ENCODE results near the gene FSTL4. TPM values are rescaled to one million over a fixed set of nuclear protein-coding genes. Genes with fewer than 3 reads are reported as not detected.

FSTL4 gene
- total and polyA plus RNA-seq, 2 of the 4 experiments (the other 2 are of a cell fraction): 0.18 TPM; not detected in 1

- intact Hi-C loops (cut with micrococcal nuclease) (no loop called here), dilution Hi-C loops (cut with HindIII; ENCODE audit: low sequenced_read_pairs, unreplicated experiment) (no loop called here), in situ Hi-C loops (cut with MboI; ENCODE audit: low sequenced_read_pairs) (no loop called here)
- no peak overlapping the region for H2BK15ac ChIP-seq (ENCODE audit: low read depth, low read length)
- H4K91ac ChIP-seq (ENCODE audit: insufficient read depth, low read depth, low read length): no peak overlapping the region
- no peak overlapping the region for H4K5ac ChIP-seq (ENCODE audit: low read depth, low read length)
- H3K4me2 ChIP-seq (ENCODE audit: low read depth, low read length): no peak overlapping the region
- H2AK5ac ChIP-seq (ENCODE audit: low read depth, low read length): no peak overlapping the region
- H3K4me1 ChIP-seq (ENCODE audit: control insufficient read depth, insufficient read depth, low read length): no peaks in the 10 kb centered on the region
- H4K20me1 ChIP-seq (ENCODE audit: insufficient read depth, low read length): no peaks in the 10 kb centered on the region
- no peak overlapping the region for H4K8ac ChIP-seq (ENCODE audit: low read depth in 2 of 2, low read length in 2 of 2)
- ATAC-seq (ENCODE audit: low read depth) (no peak), DNase-seq (no peak)
- no peak overlapping the region for H2AK9ac ChIP-seq (replicated peaks; ENCODE audit: low read depth, low read length, poor library complexity)
- H3K14ac ChIP-seq (replicated peaks; ENCODE audit: low read depth, low read length): no peak overlapping the region
- H2BK120ac ChIP-seq (ENCODE audit: low read depth, low read length): no peak overlapping the region
- no peak overlapping the region for H2BK20ac ChIP-seq (ENCODE audit: low read depth, low read length)
- TF ChIP-seq RAD21 (IDR thresholded peaks at IDR 0.05; ENCODE audit: low read length): no peak
- no peak for TF ChIP-seq CTCF (conservative IDR thresholded peaks at IDR 0.05; ENCODE audit: low read depth, low read length)
- no peak for TF ChIP-seq USF2 (IDR thresholded peaks at IDR 0.05; ENCODE audit: low read depth, low read length)
- TF ChIP-seq RFX5 (IDR thresholded peaks at IDR 0.05; ENCODE audit: low read depth, low read length): no peak
- no peak overlapping the region for H3K23ac ChIP-seq (ENCODE audit: low read depth, low read length)
- H3K9me1 ChIP-seq (ENCODE audit: insufficient read depth, low read length): no peaks in the 10 kb centered on the region
- H2BK5ac ChIP-seq (ENCODE audit: low read depth, low read length, poor library complexity, severe bottlenecking): no peak overlapping the region
- no peak overlapping the region for H3K9ac ChIP-seq (ENCODE audit: low read depth, low read length)
- no peak overlapping the region for H3K56ac ChIP-seq (ENCODE audit: extremely low read depth, insufficient read depth, low read length)
- H3K4me3 ChIP-seq (ENCODE audit: insufficient read depth, low read depth, low read length): no peak overlapping the region
- ChIA-PET POLR2A (ENCODE audit: unreplicated experiment) (no interaction called here), CTCF (no interaction called here)
- H2AFZ ChIP-seq (replicated peaks; ENCODE audit: low read length, poor library complexity): no peak overlapping the region
- H3K36me3 ChIP-seq (ENCODE audit: control insufficient read depth, insufficient read depth, low read length): no peaks in the 10 kb centered on the region
- BruUV-seq (replicated peaks): no TSS peak
- H3K9me3 ChIP-seq (ENCODE audit: control insufficient read depth, insufficient read depth, low read length): no peaks in the 10 kb centered on the region
- no peak overlapping the region for H3K27ac ChIP-seq (ENCODE audit: insufficient read depth, low read length)
- WGBS, 2 experiments (ENCODE audit: extremely low coverage in 2 of 2, insufficient read length in 1 of 2): 37% methylated on average over 2 of the region's 12 CpGs; no CpG with 5 or more reads in 1 of the 2 experiments
- H3K4ac ChIP-seq (ENCODE audit: low read depth, low read length): no peak overlapping the region
- H3K27me3 ChIP-seq (ENCODE audit: control insufficient read depth, insufficient read depth, low read length): peaks cover 6% of the 10 kb centered on the region; the same call in 1 of the 2 replicates
- no peak overlapping the region for H3K18ac ChIP-seq (ENCODE audit: low read depth, low read length)
- no peaks in the 10 kb centered on the region for H3K79me1 ChIP-seq (ENCODE audit: low read depth in 1 of 2, low read length in 2 of 2)
These were observed 209.6 kb downstream of the FSTL4 start for GRCh38 chr5:133402775-133403174.

All from IMR-90 (cell line).